GM10266 (cell line): ENCODE measurements around the gene DGKD.

Source experiments
- DNase-seq: peaks from one replicate; pipeline ENCODE4 v3.0.0; 2012; ENCODE audit errors: extremely low spot score
- CTCF ChIP-seq: IDR thresholded peaks from 2 replicates; pipeline ENCODE4 v1.5.1; 2012; ENCODE audit warnings: mild to moderate bottlenecking, low read depth; ENCODE audit not compliant: control insufficient read depth, insufficient read depth; ENCODE audit errors: missing control alignments

Gene DGKD

GRCh38 chr2:233436691-233437438, 82.6 kb downstream of the DGKD start:
- no peak for TF ChIP-seq CTCF
- DNase-seq: no peak

GRCh38 chr2:233437439-233437955, 83.2 kb downstream of the DGKD start:
- DNase-seq: no peak
- TF ChIP-seq CTCF: no peak

DNA sequence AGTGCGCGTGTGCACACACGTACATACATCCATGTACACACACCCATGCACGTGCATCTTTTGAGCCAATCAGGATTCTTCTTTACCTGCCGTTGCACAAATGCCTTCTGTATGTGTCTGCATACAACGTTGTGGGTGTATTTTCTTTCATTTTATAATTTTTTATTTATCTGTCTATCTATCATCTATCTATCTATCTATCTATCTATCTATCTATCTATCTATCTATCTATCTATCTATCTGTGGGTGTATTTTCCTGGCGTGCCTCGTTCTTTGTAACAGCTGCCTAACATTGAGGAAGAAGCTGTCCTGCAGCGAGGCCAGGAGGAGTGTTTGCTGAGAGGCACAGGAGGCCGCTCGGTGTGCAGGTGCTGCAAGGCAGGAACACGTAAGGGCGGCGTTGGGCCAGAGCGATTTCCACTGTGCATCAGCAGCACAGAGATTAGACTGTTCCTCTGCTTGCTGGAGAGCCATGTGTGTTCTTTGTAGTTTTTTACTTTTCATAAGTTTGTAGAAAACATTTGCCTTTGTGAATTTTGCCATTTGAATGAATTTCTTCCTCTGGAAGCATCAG, 84.4 kb downstream of the DGKD start:
- TF ChIP-seq CTCF: no peak
- DNase-seq: no peak

DNA sequence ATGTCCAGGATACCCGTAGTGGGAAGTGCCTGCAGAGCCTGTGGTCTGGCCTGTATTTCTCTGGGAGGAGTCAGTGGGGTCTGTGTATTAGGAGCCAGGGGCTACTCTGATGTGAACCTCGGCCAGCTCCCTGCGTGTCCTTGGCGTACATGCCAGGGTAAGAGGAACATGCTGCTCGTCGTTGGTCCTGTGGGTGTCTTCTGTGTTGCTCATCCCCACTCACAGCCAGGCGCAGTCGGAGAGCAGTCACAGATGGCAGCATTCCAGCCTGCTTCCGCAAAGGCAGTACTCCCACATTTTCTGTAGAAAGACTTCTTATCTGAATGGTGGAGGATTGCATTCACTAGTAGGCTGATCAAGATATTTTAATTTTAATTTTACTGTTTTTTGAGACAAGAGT, 84.9 kb downstream of the DGKD start:
- no peak for TF ChIP-seq CTCF

DNA sequence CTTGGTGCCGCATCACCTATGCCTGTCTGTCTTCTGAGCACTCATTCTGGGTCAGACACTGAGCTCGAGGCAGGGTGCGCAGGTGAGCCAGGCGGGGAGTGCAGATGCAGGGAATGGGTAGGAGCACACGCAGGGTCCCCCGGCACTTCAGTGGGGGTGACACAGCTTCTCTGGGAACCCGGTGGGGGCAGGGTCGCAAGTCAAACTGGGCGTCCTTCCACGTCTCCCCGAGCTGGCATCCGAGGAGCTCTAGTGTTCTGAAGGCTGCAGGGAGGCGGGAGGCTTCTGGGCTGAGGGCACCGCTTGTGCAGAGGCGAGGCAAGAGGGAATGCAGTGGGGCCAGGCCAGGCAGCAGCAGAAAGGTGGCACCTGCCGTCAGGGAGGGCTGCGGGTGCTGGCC, 86.0 kb downstream of the DGKD start:
- no peak for DNase-seq
- TF ChIP-seq CTCF: no peak

More for the DNA sequence above, 84.9 kb downstream of the DGKD start:
- DNase-seq: no peak

DNA sequence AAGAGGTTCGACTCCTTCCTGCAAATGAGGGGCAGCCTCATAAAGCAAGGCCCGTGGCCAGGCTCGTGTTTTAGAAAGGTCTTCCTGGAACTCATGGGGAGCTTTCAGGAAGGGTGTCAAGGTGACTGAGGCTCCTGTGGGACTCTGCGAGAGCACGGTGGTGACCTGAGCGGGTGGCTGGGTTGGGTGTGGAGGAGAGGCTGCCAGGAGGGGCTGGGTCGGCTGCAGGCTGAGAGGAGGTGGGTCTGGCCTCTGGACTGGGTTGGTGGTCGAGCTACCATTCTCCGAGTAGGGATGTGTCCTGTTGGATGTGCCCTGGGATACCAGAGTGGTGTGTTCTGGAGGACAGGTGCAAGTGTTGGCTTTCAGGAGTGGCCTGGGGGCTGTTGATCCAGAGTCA, 86.4 kb downstream of the DGKD start:
- DNase-seq: no peak
- TF ChIP-seq CTCF: no peak
